Measurements from ENCODE around the gene MYH11. TPM values are rescaled to one million over a fixed set of nuclear protein-coding genes. Genes with fewer than 3 reads are reported as not detected.

MYH11 gene
- total and polyA plus RNA-seq, 10 of the 15 experiments (the other 5 are each of a cell fraction or from before 2014, with no cell fraction given): 0.01 to 1.9 (median 0.13) TPM; not detected in 1

DNA sequence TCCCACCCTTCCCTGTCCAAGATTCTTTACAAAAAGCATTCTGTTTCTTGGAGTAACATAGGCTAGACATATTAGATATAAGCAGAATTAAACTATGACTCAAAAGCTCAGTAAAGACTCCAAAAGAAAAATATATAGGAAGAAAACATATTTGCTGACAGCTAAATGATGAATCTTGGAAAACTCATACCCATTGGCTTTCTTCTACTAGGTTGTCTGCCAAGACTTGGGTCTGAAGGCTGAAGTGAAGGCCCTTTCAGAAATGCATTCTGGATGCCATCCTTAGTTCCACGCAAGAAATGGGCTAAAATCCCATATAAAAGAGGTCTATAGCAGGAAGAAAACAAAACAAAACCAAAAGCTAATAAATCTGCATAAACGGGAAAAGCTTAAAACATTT is 16.5 kb upstream of the MYH11 start (continued):
- TF ChIP-seq, protein P1, sequence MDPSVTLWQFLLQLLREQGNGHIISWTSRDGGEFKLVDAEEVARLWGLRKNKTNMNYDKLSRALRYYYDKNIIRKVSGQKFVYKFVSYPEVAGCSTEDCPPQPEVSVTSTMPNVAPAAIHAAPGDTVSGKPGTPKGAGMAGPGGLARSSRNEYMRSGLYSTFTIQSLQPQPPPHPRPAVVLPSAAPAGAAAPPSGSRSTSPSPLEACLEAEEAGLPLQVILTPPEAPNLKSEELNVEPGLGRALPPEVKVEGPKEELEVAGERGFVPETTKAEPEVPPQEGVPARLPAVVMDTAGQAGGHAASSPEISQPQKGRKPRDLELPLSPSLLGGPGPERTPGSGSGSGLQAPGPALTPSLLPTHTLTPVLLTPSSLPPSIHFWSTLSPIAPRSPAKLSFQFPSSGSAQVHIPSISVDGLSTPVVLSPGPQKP (IDR thresholded peaks at IDR 0.05; ENCODE audit: low read depth, low read length): no peak

- ChIA-PET SMC1A (ENCODE audit: uncharacterized antibody, unreplicated experiment) (no interaction called here), CTCF (no interaction called here), RAD21 (ENCODE audit: unreplicated experiment) (no interaction called here), POLR2A (no interaction called here)
- Histone ChIP-seq H3K9ac (ENCODE audit: control insufficient read depth, insufficient read depth, low read length) (no peak overlapping the region), H3K4me2 (ENCODE audit: control insufficient read depth, insufficient read depth) (no peak overlapping the region), H3K36me3 (ENCODE audit: control insufficient read depth in 2 of 2, insufficient read depth in 2 of 2, low read length in 1 of 2) (peaks cover 0 to 18% of the 10 kb centered on the region in 2 experiments; a peak in 1 of 4 replicates), H3K9me3 (replicated peaks; ENCODE audit: control insufficient read depth, insufficient read depth, low read length) (no peaks in the 10 kb centered on the region), H3K4me3 (no peak overlapping the region), H3K79me2 (ENCODE audit: control insufficient read depth, insufficient read depth, low read length) (no peaks in the 10 kb centered on the region), H3K4me1 (ENCODE audit: control insufficient read depth, insufficient read depth, low read length) (no peaks in the 10 kb centered on the region), H3K27me3 (replicated peaks in 1 of 2; ENCODE audit: control insufficient read depth in 2 of 2, insufficient read depth in 2 of 2, low read length in 1 of 2) (no peaks in the 10 kb centered on the region), H3K27ac (ENCODE audit: control insufficient read depth, insufficient read depth) (no peak overlapping the region), H4K20me1 (ENCODE audit: control insufficient read depth, insufficient read depth) (no peaks in the 10 kb centered on the region), H2AFZ (ENCODE audit: control insufficient read depth, low read depth, low read length) (no peak overlapping the region)
- in situ Hi-C loops (cut with MboI): no loop called here
- intact Hi-C loops (cut with micrococcal nuclease; ENCODE audit: unreplicated experiment): no loop called here
- FAIRE-seq: no peak
- no TSS peak for BruUV-seq (replicated peaks)
- WGBS (ENCODE audit: insufficient coverage, insufficient replicate concordance, low lambda C conversion rate, missing lambda C conversion rate): 81% methylated on average over 5 of the region's 5 CpGs
- no peak for DNase-seq (ENCODE audit: low read depth, low spot score)
- ATAC-seq: no peak
- TF ChIP-seq ZNF24 (IDR thresholded peaks at IDR 0.05) (no peak), PAX8 (IDR thresholded peaks at IDR 0.05) (no peak), SREBF2 (IDR thresholded peaks at IDR 0.05; ENCODE audit: low read length) (no peak), STAT3 (IDR thresholded peaks at IDR 0.05; ENCODE audit: low read depth, low read length) (no peak), EZH2 (IDR thresholded peaks at IDR 0.05; ENCODE audit: borderline replicate concordance, control insufficient read depth, low read depth, low read length) (no peak), IRF5 (IDR thresholded peaks at IDR 0.05; ENCODE audit: borderline replicate concordance) (no peak), RUNX3 (IDR thresholded peaks at IDR 0.05; ENCODE audit: low read length) (no peak), USF1 (IDR thresholded peaks at IDR 0.05; ENCODE audit: borderline replicate concordance, extremely low read length, insufficient read depth, low read depth, low read length) (no peak), SREBF1 (IDR thresholded peaks at IDR 0.05; ENCODE audit: low read length) (no peak), CHD1 (IDR thresholded peaks at IDR 0.05; ENCODE audit: low read depth, low read length) (no peak), CBX5 (IDR thresholded peaks at IDR 0.05; ENCODE audit: low read depth) (no peak), BCL3 (IDR thresholded peaks at IDR 0.05; ENCODE audit: borderline replicate concordance, insufficient read depth, low read depth, low read length, poor library complexity, severe bottlenecking) (no peak), BACH1 (IDR thresholded peaks at IDR 0.05; ENCODE audit: borderline replicate concordance) (no peak), HSF1 (IDR thresholded peaks at IDR 0.05; ENCODE audit: low read depth, low read length) (no peak)
- TF ChIP-seq, protein P2, sequence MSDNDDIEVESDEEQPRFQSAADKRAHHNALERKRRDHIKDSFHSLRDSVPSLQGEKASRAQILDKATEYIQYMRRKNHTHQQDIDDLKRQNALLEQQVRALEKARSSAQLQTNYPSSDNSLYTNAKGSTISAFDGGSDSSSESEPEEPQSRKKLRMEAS (IDR thresholded peaks at IDR 0.05; ENCODE audit: low read depth, low read length): no peak
Measured at GRCh38 chr16:15870011-15870410, 13.2 kb upstream of the MYH11 start.
